Stimulated activated CD4-positive, alpha-beta T cell treated with anti-CD3 and anti-CD28 coated beads, Interleukin-4, amount 100 ng/mL, for 48 hours (primary cell): Measurements from ENCODE around the gene SUGP2.
"Not testable (repeated sequence)": the region's sequence is repeated elsewhere in the genome, so short reads cannot be mapped to it uniquely, and the experiment has no call there.

Experiments used
- DNase-seq, 2 donors: peaks; one replicate each; pipeline ENCODE4 v3.0.0-alpha.2; 2020; ENCODE audit warnings: low read depth in 2 of 2

SUGP2 gene

DNA sequence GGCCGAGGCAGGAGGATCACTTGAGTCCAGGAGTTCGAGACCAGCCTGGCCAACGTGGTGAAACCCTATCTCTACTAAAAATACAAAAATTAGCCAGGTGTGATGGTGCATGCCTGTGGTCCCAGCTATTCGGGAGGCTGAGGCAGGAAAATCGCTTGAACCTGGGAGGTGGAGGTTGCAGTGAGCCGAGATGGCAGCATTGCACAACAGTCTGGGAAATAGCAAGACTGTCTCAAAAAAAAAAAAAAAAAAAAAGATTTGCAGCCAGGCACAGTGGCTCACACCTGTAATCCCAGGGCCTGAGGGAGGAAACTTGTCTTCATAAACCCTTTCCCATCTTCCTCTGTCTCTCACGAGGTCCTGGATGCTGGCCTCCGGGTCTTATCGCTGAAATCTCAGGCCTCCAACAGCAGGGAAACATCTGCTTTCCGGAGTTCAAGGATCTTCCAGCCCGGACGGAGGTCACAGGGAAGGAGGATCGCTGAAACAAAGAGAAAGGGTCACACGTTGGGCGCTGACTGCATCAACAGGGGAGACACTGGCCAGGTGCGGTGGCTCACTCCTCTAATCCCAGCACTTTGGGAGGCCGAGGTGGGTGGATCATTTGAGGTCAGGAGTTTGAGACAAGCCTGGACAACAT, 80.8 kb downstream of the SUGP2 start:
- DNase-seq = not testable (repeated sequence)

DNA sequence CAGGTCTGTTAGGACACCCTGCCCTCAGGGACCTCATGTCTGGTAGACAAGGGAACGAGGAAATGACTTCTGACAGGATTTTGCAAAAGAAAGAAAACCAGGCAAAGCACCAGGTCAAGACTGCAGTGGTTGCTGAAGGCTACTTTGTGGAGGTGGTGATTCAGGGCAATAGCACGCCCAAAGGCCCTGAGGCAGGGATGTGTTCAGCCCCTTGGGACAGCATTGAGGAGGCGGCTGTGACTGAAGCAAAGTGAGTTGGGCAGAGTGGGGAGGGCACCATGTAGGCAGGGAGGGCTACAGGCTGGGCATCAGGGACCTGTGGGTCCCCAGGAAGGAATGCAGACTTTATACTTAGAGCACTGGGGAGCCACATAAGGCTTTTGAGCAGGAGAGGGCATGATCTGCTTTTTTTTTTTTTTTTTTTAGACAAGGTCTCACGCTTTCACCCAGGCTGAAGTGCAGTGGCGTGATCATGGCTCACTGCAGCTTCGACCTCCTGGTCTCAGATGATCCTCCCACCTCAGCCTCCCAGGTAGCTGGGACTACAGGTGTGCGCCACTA, 81.5 kb downstream of the SUGP2 start:
- no peak for DNase-seq

GRCh38 chr19:18949858-18950257, 83.5 kb downstream of the SUGP2 start:
- DNase-seq = no peak

DNA sequence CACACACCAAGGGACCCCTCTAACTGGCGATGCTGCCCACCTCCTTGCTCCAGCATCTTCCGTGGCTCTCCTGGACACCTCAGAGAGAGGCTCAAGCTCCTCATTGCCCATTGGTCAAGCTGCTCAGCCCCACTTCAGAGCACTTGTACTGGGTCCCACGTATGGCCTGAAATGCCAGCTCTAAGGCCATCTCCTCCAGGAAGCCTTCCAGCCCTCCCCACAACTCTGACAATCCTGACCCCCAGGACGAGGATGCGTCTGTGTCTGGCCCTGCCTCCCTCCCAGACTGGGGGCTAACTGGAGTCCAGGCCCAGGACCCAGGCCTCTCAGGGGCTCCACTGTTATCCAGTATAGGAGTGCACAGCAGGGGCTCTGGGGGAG, 84.4 kb downstream of the SUGP2 start:
- no peak for DNase-seq

DNA sequence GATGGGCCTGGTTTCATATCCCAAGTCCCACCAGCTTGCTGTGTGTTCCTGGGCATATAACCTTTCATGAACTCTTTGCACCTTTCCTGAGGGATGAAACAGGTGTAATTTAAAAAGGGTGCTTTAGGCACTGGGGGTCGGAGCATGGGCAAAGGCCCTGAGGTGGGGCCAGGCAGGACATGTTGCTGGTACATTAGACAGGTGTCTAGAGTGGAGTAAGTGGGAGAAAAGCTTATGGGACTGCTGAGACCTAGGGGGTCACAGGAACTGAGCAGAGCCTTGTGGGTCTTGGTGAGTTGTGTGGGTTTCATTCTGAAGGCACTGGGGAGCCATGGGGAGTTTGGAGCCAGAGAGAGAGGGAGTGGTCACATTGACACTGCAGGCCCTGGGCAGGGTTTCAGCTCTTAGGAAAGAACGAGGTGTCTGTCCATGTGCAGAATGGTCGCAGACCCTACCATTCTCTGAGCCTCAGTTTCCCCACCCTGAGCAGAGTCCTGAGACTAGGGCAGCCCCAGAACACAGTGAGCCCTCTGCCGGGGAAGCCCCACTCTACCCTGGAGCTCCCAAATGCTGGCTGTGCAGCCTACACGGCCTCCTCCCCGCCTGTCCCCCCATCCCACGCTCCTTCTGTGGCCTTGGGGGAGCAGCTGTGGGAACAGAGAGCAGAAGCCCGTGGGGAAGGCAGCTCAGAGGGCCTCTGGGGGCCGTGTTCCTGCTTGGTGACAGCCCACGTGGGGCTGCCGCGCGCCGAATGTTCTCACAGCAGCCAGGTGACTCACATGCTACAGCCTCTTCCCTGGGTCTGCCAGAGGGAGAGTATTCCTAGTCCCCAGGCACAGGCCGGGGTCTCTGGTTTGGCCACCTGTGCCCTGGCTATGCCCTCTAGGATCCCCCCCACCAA, 85.0 kb downstream of the SUGP2 start:
- no peak for DNase-seq

DNA sequence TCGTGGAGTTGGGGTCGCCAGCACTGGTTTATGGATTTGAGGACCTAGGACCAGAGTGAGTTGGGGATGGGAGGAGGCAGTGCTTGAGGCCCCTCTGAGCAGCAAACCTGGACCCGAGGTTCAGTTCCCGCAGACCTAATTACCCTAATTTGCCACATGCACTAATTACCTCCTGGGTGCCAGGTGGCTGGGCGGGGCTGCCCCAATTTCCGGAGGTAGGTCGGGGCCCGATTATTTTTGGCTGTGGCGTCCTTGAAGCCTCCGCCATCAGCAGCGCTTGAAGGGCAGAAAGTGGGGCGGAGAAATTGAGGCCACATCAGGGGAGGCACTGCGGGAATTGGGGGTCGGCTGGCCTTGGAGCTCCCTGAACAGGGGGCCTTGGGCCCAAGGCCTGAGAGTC, 86.4 kb downstream of the SUGP2 start:
- no peak for DNase-seq

DNA sequence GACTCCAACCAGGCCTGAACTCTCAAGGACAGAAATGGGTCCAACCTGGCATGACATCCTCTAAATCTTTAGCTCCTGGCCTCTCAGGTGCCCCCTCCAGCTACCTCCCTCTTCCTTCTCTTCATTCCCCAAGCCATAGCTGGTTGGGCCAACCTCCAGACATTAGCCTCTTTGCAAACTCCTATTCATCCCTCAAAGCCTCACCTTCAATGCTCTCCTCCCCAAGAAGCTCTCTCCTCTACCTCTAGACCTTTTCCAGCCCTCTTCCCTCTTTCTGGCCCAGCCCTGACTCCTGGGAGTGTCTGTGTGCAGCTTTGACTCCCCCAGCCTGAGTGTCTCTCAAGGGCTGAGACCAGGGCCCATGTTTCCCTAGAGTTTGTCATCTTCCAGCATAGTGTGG, 87.0 kb downstream of the SUGP2 start:
- no peak for DNase-seq

GRCh38 chr19:18945297-18945696, 88.0 kb downstream of the SUGP2 start:
- DNase-seq = no peak

- no peak for DNase-seq
These were observed 89.9 kb downstream of the SUGP2 start for GRCh38 chr19:18943465-18943864.

- DNase-seq = no peak
These were observed 90.6 kb downstream of the SUGP2 start for GRCh38 chr19:18942692-18943091.

GRCh38 chr19:18941628-18942354, 91.5 kb downstream of the SUGP2 start:
- DNase-seq = no peak
